NCI-H2107 (cell line): ENCODE measurements around the gene KMT2A.
"Not testable (repeated sequence)": the region's sequence is repeated elsewhere in the genome, so short reads cannot be mapped to it uniquely, and the experiment has no call there.

Experiments
- DNase-seq: peaks from one replicate; lab custom pipeline; 2025; lab: John Stamatoyannopoulos, UW

The KMT2A gene

GRCh38 chr11:118435893-118436624 is at the start of gene KMT2A:
KMT2A (plus strand) TSS chr11:118436492; CDS start chr11:118436513, 21 bp downstream.
- peak; percentile 93 for DNase-seq

GRCh38 chr11:118396097-118396501 is 40.2 kb upstream of the KMT2A start:
- DNase-seq: no peak

- no peak for DNase-seq
Observed at GRCh38 chr11:118397448-118397847, 38.8 kb upstream of the KMT2A start.

GRCh38 chr11:118398791-118399559 is 37.3 kb upstream of the KMT2A start:
- no peak for DNase-seq

- DNase-seq: peak; percentile 71
Observed at GRCh38 chr11:118401151-118401879, 35.0 kb upstream of the KMT2A start, which contains the start of gene ATP5MG. ATP5MG (plus strand) TSS chr11:118401606; CDS start chr11:118401666, 60 bp downstream.

GRCh38 chr11:118401880-118402590 is 34.3 kb upstream of the KMT2A start:
- DNase-seq: no peak

- not testable (repeated sequence) for DNase-seq
Observed at GRCh38 chr11:118402594-118402993, 33.7 kb upstream of the KMT2A start.

GRCh38 chr11:118406599-118407166 is 29.6 kb upstream of the KMT2A start:
- DNase-seq: peak; percentile 69

- DNase-seq: no peak
Observed at GRCh38 chr11:118410055-118410745, 26.1 kb upstream of the KMT2A start.

GRCh38 chr11:118411530-118411929 is 24.8 kb upstream of the KMT2A start:
- no peak for DNase-seq

GRCh38 chr11:118412921-118413320 is 23.4 kb upstream of the KMT2A start:
- no peak for DNase-seq

GRCh38 chr11:118415062-118415738 is 21.1 kb upstream of the KMT2A start:
- DNase-seq: no peak

- DNase-seq: no peak
Observed at GRCh38 chr11:118415739-118416068, 20.6 kb upstream of the KMT2A start.

GRCh38 chr11:118416900-118417299 is 19.4 kb upstream of the KMT2A start:
- not testable (repeated sequence) for DNase-seq

GRCh38 chr11:118417801-118418200 is 18.5 kb upstream of the KMT2A start:
- no peak for DNase-seq

- DNase-seq: no peak
Observed at GRCh38 chr11:118418766-118419165, 17.5 kb upstream of the KMT2A start.

- DNase-seq: no peak
Observed at GRCh38 chr11:118427707-118428106, 8.6 kb upstream of the KMT2A start.

GRCh38 chr11:118430956-118431355 is 5.3 kb upstream of the KMT2A start:
- no peak for DNase-seq

- DNase-seq: no peak
Observed at GRCh38 chr11:118434123-118434552, 2.2 kb upstream of the KMT2A start.

- DNase-seq: no peak
Observed at GRCh38 chr11:118434553-118435289, 1.6 kb upstream of the KMT2A start.
